Measurements from ENCODE around the gene CRTC1.

Gene CRTC1

GRCh38 chr19:18646535-18647370 is 36.7 kb upstream of the CRTC1 start:
- no peaks in the 10 kb centered on the region for H3K27me3 ChIP-seq (replicated peaks; ENCODE audit: insufficient read depth, low read length)
- no peaks in the 10 kb centered on the region for H3K36me3 ChIP-seq (replicated peaks; ENCODE audit: insufficient read depth, low read length)
- TF ChIP-seq EZH2phosphoT487 (IDR thresholded peaks at IDR 0.05; ENCODE audit: low read length), result no peak
- no peak for TF ChIP-seq CTCF (IDR thresholded peaks at IDR 0.05; ENCODE audit: low read length)
- TF ChIP-seq EZH2 (optimal IDR thresholded peaks at IDR 0.05; ENCODE audit: low read depth, low read length), result no peak
- no peak overlapping the region for H3K4me3 ChIP-seq (ENCODE audit: low read length)
- no peak overlapping the region for H3K27ac ChIP-seq (ENCODE audit: low read length)
- no peaks in the 10 kb centered on the region for H3K9me3 ChIP-seq (replicated peaks; ENCODE audit: insufficient read depth, low read length)
- no peaks in the 10 kb centered on the region for H3K4me1 ChIP-seq (ENCODE audit: low read length)
- peaks cover 24% of the 10 kb centered on the region for H3K79me2 ChIP-seq (ENCODE audit: low read length)
- no peak overlapping the region for H3K4me2 ChIP-seq (ENCODE audit: low read depth, low read length)
- H2AFZ ChIP-seq (ENCODE audit: low read length), result no peak overlapping the region
- H3K9ac ChIP-seq (ENCODE audit: low read length), result no peak overlapping the region
- no peaks in the 10 kb centered on the region for H3K9me2 ChIP-seq (replicated peaks; ENCODE audit: insufficient read depth, low read length)
- DNase-seq, result no peak
- H3F3A ChIP-seq (ENCODE audit: insufficient read depth, low read length), result no peaks in the 10 kb centered on the region
- no peaks in the 10 kb centered on the region for H4K20me1 ChIP-seq (ENCODE audit: insufficient read depth, low read length)

GRCh38 chr19:18647371-18647767 is 36.1 kb upstream of the CRTC1 start:
- TF ChIP-seq CTCF (IDR thresholded peaks at IDR 0.05; ENCODE audit: low read length) (no peak), EZH2 (optimal IDR thresholded peaks at IDR 0.05; ENCODE audit: low read depth, low read length) (no peak), EZH2phosphoT487 (IDR thresholded peaks at IDR 0.05; ENCODE audit: low read length) (no peak)
- H3K27ac ChIP-seq (ENCODE audit: low read length), result no peak overlapping the region
- H3F3A ChIP-seq (ENCODE audit: insufficient read depth, low read length), result no peaks in the 10 kb centered on the region
- H2AFZ ChIP-seq (ENCODE audit: low read length), result no peak overlapping the region
- DNase-seq, result no peak
- no peak overlapping the region for H3K4me3 ChIP-seq (ENCODE audit: low read length)
- peaks cover 21% of the 10 kb centered on the region for H3K79me2 ChIP-seq (ENCODE audit: low read length)
- H3K9ac ChIP-seq (ENCODE audit: low read length), result no peak overlapping the region
- no peaks in the 10 kb centered on the region for H3K9me2 ChIP-seq (replicated peaks; ENCODE audit: insufficient read depth, low read length)
- no peaks in the 10 kb centered on the region for H3K9me3 ChIP-seq (replicated peaks; ENCODE audit: insufficient read depth, low read length)
- H3K27me3 ChIP-seq (replicated peaks; ENCODE audit: insufficient read depth, low read length), result no peaks in the 10 kb centered on the region
- no peak overlapping the region for H3K4me2 ChIP-seq (ENCODE audit: low read depth, low read length)
- H3K4me1 ChIP-seq (ENCODE audit: low read length), result no peaks in the 10 kb centered on the region
- no peaks in the 10 kb centered on the region for H3K36me3 ChIP-seq (replicated peaks; ENCODE audit: insufficient read depth, low read length)
- H4K20me1 ChIP-seq (ENCODE audit: insufficient read depth, low read length), result no peaks in the 10 kb centered on the region

- no peak for DNase-seq
- no peak overlapping the region for H3K4me3 ChIP-seq (ENCODE audit: low read length)
- H3K9me2 ChIP-seq (replicated peaks; ENCODE audit: insufficient read depth, low read length), result no peaks in the 10 kb centered on the region
- peaks cover 21% of the 10 kb centered on the region for H3K79me2 ChIP-seq (ENCODE audit: low read length)
- H3F3A ChIP-seq (ENCODE audit: insufficient read depth, low read length), result no peaks in the 10 kb centered on the region
- no peaks in the 10 kb centered on the region for H3K9me3 ChIP-seq (replicated peaks; ENCODE audit: insufficient read depth, low read length)
- H3K4me1 ChIP-seq (ENCODE audit: low read length), result no peaks in the 10 kb centered on the region
- no peak overlapping the region for H3K4me2 ChIP-seq (ENCODE audit: low read depth, low read length)
- H3K27me3 ChIP-seq (replicated peaks; ENCODE audit: insufficient read depth, low read length), result no peaks in the 10 kb centered on the region
- H2AFZ ChIP-seq (ENCODE audit: low read length), result no peak overlapping the region
- H4K20me1 ChIP-seq (ENCODE audit: insufficient read depth, low read length), result no peaks in the 10 kb centered on the region
- no peak overlapping the region for H3K27ac ChIP-seq (ENCODE audit: low read length)
- H3K9ac ChIP-seq (ENCODE audit: low read length), result no peak overlapping the region
- no peak for TF ChIP-seq EZH2 (optimal IDR thresholded peaks at IDR 0.05; ENCODE audit: low read depth, low read length)
- TF ChIP-seq EZH2phosphoT487 (IDR thresholded peaks at IDR 0.05; ENCODE audit: low read length), result no peak
- TF ChIP-seq CTCF (IDR thresholded peaks at IDR 0.05; ENCODE audit: low read length), result no peak
- no peaks in the 10 kb centered on the region for H3K36me3 ChIP-seq (replicated peaks; ENCODE audit: insufficient read depth, low read length)
These were observed 35.7 kb upstream of the CRTC1 start for GRCh38 chr19:18647807-18648206.

Data from MM.1S (cell line).